GM21717 (cell line): ENCODE measurements around the gene NPC2.
"Not testable (repeated sequence)": the region's sequence is repeated elsewhere in the genome, so short reads cannot be mapped to it uniquely, and the experiment has no call there.

Experiments used
- ATAC-seq: cut with Tn5 transposase; IDR thresholded peaks from one replicate; pipeline ENCODE4 v1.9.1; 2021; ENCODE audit warnings: mild to moderate bottlenecking, moderate library complexity; ENCODE audit not compliant: unreplicated experiment

Gene NPC2

GRCh38 chr14:74492776-74493342 is at the start of gene NPC2:
TSS of gene NPC2 (minus strand) at chr14:74493305. CDS start at chr14:74493274, 31 bp downstream.
- ATAC-seq, result peak; percentile 2

- no peak for ATAC-seq
Measured at GRCh38 chr14:74542056-74542685, 49.1 kb upstream of the NPC2 start.

- ATAC-seq, result no peak
Measured at GRCh38 chr14:74541225-74541624, 48.1 kb upstream of the NPC2 start.

- ATAC-seq, result no peak
Measured at GRCh38 chr14:74539503-74539902, 46.4 kb upstream of the NPC2 start.

GRCh38 chr14:74538411-74539391 is 45.6 kb upstream of the NPC2 start:
- no peak for ATAC-seq

- not testable (repeated sequence) for ATAC-seq
Measured at GRCh38 chr14:74536336-74536735, 43.2 kb upstream of the NPC2 start.

GRCh38 chr14:74535756-74536325 is 42.7 kb upstream of the NPC2 start:
- no peak for ATAC-seq

- ATAC-seq, result no peak
Measured at GRCh38 chr14:74533576-74533975, 40.5 kb upstream of the NPC2 start.

GRCh38 chr14:74532246-74532645 is 39.1 kb upstream of the NPC2 start:
- no peak for ATAC-seq

- ATAC-seq, result no peak
Measured at GRCh38 chr14:74531467-74531866, 38.4 kb upstream of the NPC2 start.

- no peak for ATAC-seq
Measured at GRCh38 chr14:74531006-74531405, 37.9 kb upstream of the NPC2 start.

- ATAC-seq, result no peak
Measured at GRCh38 chr14:74528886-74529285, 35.8 kb upstream of the NPC2 start.

GRCh38 chr14:74528406-74528805 is 35.3 kb upstream of the NPC2 start:
- ATAC-seq, result no peak

GRCh38 chr14:74527736-74528280 is 34.7 kb upstream of the NPC2 start:
- ATAC-seq, result no peak

GRCh38 chr14:74526854-74527585 is 33.9 kb upstream of the NPC2 start:
- ATAC-seq, result no peak

GRCh38 chr14:74525361-74525851 is 32.3 kb upstream of the NPC2 start:
- no peak for ATAC-seq

- ATAC-seq, result no peak
Measured at GRCh38 chr14:74524812-74525135, 31.7 kb upstream of the NPC2 start.

- no peak for ATAC-seq
Measured at GRCh38 chr14:74524076-74524811, 31.1 kb upstream of the NPC2 start.

- no peak for ATAC-seq
Measured at GRCh38 chr14:74522740-74523139, 29.6 kb upstream of the NPC2 start.

- no peak for ATAC-seq
Measured at GRCh38 chr14:74521756-74522155, 28.7 kb upstream of the NPC2 start.
